Activated effector memory CD4-positive, alpha-beta T cell treated with anti-CD3 and anti-CD28 coated beads, Interleukin-2, amount 50 U/mL, for 16 hours (primary cell): ENCODE measurements around the gene NLGN1.
"Not testable (repeated sequence)": the region's sequence is repeated elsewhere in the genome, so short reads cannot be mapped to it uniquely, and the experiment has no call there.

Experiments
- DNase-seq: peaks from one replicate; pipeline ENCODE4 v3.0.0-alpha.2; 2020

NLGN1 gene

GRCh38 chr3:174193604-174194003, 796.1 kb downstream of the NLGN1 start:
- DNase-seq = no peak

GRCh38 chr3:174197416-174197815, 799.9 kb downstream of the NLGN1 start:
- DNase-seq = no peak

- DNase-seq = no peak
These were observed 800.7 kb downstream of the NLGN1 start for GRCh38 chr3:174198199-174198598.

GRCh38 chr3:174199696-174200095, 802.2 kb downstream of the NLGN1 start:
- DNase-seq = no peak

- no peak for DNase-seq
These were observed 804.6 kb downstream of the NLGN1 start for GRCh38 chr3:174202116-174202515.

- DNase-seq = no peak
These were observed 805.0 kb downstream of the NLGN1 start for GRCh38 chr3:174202561-174202960.

GRCh38 chr3:174204765-174205164, 807.2 kb downstream of the NLGN1 start:
- no peak for DNase-seq

GRCh38 chr3:174206607-174207192, 809.2 kb downstream of the NLGN1 start:
- no peak for DNase-seq

GRCh38 chr3:174208161-174208560, 810.6 kb downstream of the NLGN1 start:
- no peak for DNase-seq

- DNase-seq = not testable (repeated sequence)
These were observed 814.4 kb downstream of the NLGN1 start for GRCh38 chr3:174211896-174212295.

- no peak for DNase-seq
These were observed 817.9 kb downstream of the NLGN1 start for GRCh38 chr3:174215456-174215855.

GRCh38 chr3:174216019-174216418, 818.5 kb downstream of the NLGN1 start:
- DNase-seq = no peak

GRCh38 chr3:174216946-174217718, 819.6 kb downstream of the NLGN1 start:
- DNase-seq = no peak

GRCh38 chr3:174218016-174218415, 820.5 kb downstream of the NLGN1 start:
- DNase-seq = no peak

- DNase-seq = no peak
These were observed 822.2 kb downstream of the NLGN1 start for GRCh38 chr3:174219738-174220137.

GRCh38 chr3:174220775-174221554, 823.4 kb downstream of the NLGN1 start:
- no peak for DNase-seq

GRCh38 chr3:174223042-174223441, 825.5 kb downstream of the NLGN1 start:
- no peak for DNase-seq

GRCh38 chr3:174223626-174224025, 826.1 kb downstream of the NLGN1 start:
- no peak for DNase-seq

GRCh38 chr3:174229916-174230315, 832.4 kb downstream of the NLGN1 start:
- no peak for DNase-seq

- not testable (repeated sequence) for DNase-seq
These were observed 834.6 kb downstream of the NLGN1 start for GRCh38 chr3:174232028-174232657.

GRCh38 chr3:174232658-174233429, 835.3 kb downstream of the NLGN1 start:
- DNase-seq = no peak

GRCh38 chr3:174233511-174233910, 836.0 kb downstream of the NLGN1 start:
- no peak for DNase-seq
